Stomach (tissue), 4 donors: ENCODE results near the gene TLK2.

Source experiments
- POLR2A ChIP-seq, 4 donors: fragments of 450-650 bp; IDR thresholded peaks; one replicate each; pipeline ENCODE4 v1.6.1; 2016; ENCODE audit warnings: antibody characterized with exemption in 4 of 4, control low read depth in 2 of 4, mild to moderate bottlenecking in 1 of 4, moderate library complexity in 1 of 4
- POLR2AphosphoS5 ChIP-seq, 3 donors: sonication (generic); formaldehyde crosslinking; IDR thresholded peaks; one replicate each; pipeline ENCODE4 v1.6.1; 2016; ENCODE audit warnings: antibody characterized with exemption in 3 of 3
- TF ChIP-seq, protein P1 (sequence below), 7 experiments: fragments of 450-650 bp in 4 of 7; fragments of 200-600 bp in 3 of 7; sonication (generic) in 3 of 7; IDR thresholded peaks; one replicate each; pipeline ENCODE4 v1.5.1; 2016 to 2019; ENCODE audit warnings: antibody characterized with exemption in 7 of 7, control low read depth in 2 of 7, mild to moderate bottlenecking in 1 of 7

DNA sequence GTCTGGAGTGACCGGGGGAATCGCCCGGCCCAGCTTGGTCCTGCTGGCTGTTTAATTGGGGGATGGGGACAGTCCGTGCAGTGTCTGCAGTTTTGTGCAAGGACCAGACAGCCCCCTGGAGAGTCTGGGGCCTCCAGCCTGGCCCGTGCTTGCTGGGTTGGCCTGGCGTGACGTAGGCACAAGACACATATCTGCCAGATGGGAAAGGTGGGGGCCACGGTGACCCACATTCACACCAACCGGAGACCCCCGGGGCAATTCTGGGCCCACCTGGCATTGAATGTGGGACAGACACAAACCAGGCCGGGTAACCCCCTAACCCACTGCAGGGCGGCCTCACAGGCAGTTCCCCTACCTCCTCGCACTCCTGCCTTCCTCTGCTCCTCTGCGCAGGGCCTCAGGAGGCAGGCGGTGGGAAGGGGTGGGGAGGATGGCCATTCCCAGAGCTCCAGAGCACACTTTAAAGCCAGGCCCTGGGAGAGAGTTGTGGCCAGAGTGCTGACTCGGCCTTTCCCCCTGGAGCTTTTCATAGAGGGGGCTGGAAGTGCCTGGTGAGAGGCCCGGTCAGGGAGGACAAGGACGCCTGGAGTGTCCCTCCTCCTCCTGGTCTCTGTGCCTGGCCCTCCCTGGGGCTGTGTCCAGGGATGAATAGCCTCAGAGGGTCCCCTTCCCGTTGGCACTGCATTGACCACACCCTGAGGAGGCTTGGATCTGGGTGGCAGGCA is 150.4 kb downstream of the TLK2 start:
- TF ChIP-seq, protein P1, sequence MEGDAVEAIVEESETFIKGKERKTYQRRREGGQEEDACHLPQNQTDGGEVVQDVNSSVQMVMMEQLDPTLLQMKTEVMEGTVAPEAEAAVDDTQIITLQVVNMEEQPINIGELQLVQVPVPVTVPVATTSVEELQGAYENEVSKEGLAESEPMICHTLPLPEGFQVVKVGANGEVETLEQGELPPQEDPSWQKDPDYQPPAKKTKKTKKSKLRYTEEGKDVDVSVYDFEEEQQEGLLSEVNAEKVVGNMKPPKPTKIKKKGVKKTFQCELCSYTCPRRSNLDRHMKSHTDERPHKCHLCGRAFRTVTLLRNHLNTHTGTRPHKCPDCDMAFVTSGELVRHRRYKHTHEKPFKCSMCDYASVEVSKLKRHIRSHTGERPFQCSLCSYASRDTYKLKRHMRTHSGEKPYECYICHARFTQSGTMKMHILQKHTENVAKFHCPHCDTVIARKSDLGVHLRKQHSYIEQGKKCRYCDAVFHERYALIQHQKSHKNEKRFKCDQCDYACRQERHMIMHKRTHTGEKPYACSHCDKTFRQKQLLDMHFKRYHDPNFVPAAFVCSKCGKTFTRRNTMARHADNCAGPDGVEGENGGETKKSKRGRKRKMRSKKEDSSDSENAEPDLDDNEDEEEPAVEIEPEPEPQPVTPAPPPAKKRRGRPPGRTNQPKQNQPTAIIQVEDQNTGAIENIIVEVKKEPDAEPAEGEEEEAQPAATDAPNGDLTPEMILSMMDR (IDR thresholded peaks at IDR 0.05) = no peak
- TF ChIP-seq POLR2A (IDR thresholded peaks at IDR 0.05) = no peak
- no peak for TF ChIP-seq POLR2AphosphoS5 (IDR thresholded peaks at IDR 0.05)
